ENCODE measurements around the gene MTR.

DNA sequence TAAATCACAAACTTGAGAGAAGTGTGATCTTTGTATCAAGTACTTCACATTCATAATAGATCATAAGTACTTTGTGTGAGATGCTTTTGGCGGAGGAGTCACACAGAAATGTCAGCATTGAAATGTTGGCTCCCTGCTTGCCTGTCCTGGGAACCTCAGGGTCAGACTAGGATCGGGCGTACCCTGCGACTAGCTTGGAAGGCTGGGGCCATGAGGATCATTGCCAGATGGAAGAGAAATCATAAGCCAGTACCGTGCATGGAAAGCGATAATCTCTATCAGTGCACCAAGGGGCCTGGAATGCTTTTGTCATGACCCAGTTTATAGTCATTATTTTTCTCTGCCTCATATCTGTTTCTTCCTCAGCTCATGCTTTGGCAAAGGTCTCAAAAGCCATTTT is 35.5 kb downstream of the MTR start:
- TF ChIP-seq, protein P1, sequence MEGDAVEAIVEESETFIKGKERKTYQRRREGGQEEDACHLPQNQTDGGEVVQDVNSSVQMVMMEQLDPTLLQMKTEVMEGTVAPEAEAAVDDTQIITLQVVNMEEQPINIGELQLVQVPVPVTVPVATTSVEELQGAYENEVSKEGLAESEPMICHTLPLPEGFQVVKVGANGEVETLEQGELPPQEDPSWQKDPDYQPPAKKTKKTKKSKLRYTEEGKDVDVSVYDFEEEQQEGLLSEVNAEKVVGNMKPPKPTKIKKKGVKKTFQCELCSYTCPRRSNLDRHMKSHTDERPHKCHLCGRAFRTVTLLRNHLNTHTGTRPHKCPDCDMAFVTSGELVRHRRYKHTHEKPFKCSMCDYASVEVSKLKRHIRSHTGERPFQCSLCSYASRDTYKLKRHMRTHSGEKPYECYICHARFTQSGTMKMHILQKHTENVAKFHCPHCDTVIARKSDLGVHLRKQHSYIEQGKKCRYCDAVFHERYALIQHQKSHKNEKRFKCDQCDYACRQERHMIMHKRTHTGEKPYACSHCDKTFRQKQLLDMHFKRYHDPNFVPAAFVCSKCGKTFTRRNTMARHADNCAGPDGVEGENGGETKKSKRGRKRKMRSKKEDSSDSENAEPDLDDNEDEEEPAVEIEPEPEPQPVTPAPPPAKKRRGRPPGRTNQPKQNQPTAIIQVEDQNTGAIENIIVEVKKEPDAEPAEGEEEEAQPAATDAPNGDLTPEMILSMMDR (IDR thresholded peaks at IDR 0.05 in 2 of 3, conservative IDR thresholded peaks at IDR 0.05 in 1 of 3; ENCODE audit: borderline replicate concordance in 1 of 3, insufficient read depth in 1 of 3, low read depth in 2 of 3, low read length in 2 of 3) = no peak
- no peak for TF ChIP-seq ELF1 (IDR thresholded peaks at IDR 0.05; ENCODE audit: borderline replicate concordance, low read depth)
- no peak for TF ChIP-seq POLR2AphosphoS5 (IDR thresholded peaks at IDR 0.05; ENCODE audit: low read depth, low read length)
- TF ChIP-seq ZNF274 (IDR thresholded peaks at IDR 0.05; ENCODE audit: low read depth, low read length) = no peak
- no peak for TF ChIP-seq EZH2 (IDR thresholded peaks at IDR 0.05)
- no peak for TF ChIP-seq EZH2phosphoT487 (IDR thresholded peaks at IDR 0.05; ENCODE audit: borderline replicate concordance)
- TF ChIP-seq YY1 (IDR thresholded peaks at IDR 0.05; ENCODE audit: extremely low read depth, insufficient replicate concordance, low read depth, low read length) = no peak
- no peak for TF ChIP-seq RAD21 (IDR thresholded peaks at IDR 0.05; ENCODE audit: low read depth)

All from HCT116 (cell line).